H1 (cell line): ENCODE results near the gene PTBP3. TPM values are rescaled to one million over a fixed set of nuclear protein-coding genes. Genes with fewer than 3 reads are reported as not detected.
A peak's percentile ranks its signal among the peaks of the same experiment; 100 is the strongest.

Source experiments
- CTCF ChIA-PET: fragments of 300-600 bp; sonication (Branson Sonifier 250); formaldehyde crosslinking; loops from one replicate; lab custom pipeline; 2021; ENCODE audit not compliant: partially characterized antibody; lab: Charles Lee
- POLR2A ChIA-PET: fragments of 300-600 bp; sonication (Branson Sonifier 250); formaldehyde crosslinking; loops from one replicate; lab custom pipeline; 2021; ENCODE audit warnings: inconsistent platforms; ENCODE audit not compliant: partially characterized antibody; lab: Charles Lee
- DNase-seq, 2 experiments: peaks; one replicate each; pipeline versions ENCODE4 v3.0.0 to v3.0.0-alpha.2; 2010 to 2022; ENCODE audit warnings: low spot score in 2 of 2, low read depth in 1 of 2, mixed read lengths in 1 of 2
- FAIRE-seq: peaks from 2 replicates; lab custom pipeline; 2011; peaks lifted over from hg19 to GRCh38; lab: Jason Lieb, UNC
- H2AFZ ChIP-seq: 2 replicates; pipeline ENCODE4 v1.8.1; 2012; ENCODE audit warnings: low read length, inconsistent platforms
- H2AK5ac ChIP-seq: 2 replicates; pipeline ENCODE4 v1.6.1; 2013; ENCODE audit warnings: low read depth, low read length
- H2BK120ac ChIP-seq: replicated peaks from 2 replicates; pipeline ENCODE3; 2013; ENCODE audit warnings: low read depth, low read length, inconsistent platforms
- H2BK12ac ChIP-seq: 2 replicates; pipeline ENCODE4 v1.6.1; 2013; ENCODE audit warnings: low read depth, low read length
- H2BK15ac ChIP-seq: 2 replicates; pipeline ENCODE4 v1.6.1; 2013; ENCODE audit warnings: low read length
- H2BK20ac ChIP-seq: 2 replicates; pipeline ENCODE4 v1.6.1; 2013; ENCODE audit warnings: low read length
- H2BK5ac ChIP-seq: 2 replicates; pipeline ENCODE4 v1.6.1; 2013; ENCODE audit warnings: low read depth, low read length
- H3K14ac ChIP-seq: 2 replicates; pipeline ENCODE4 v1.6.1; 2013; ENCODE audit warnings: inconsistent platforms; ENCODE audit not compliant: insufficient read length
- H3K18ac ChIP-seq: 2 replicates; pipeline ENCODE4 v1.6.1; 2013; ENCODE audit warnings: low read length; ENCODE audit errors: extremely low read depth
- H3K23ac ChIP-seq: 2 replicates; pipeline ENCODE4 v1.6.1; 2013; ENCODE audit warnings: inconsistent platforms; ENCODE audit not compliant: insufficient read length
- H3K23me2 ChIP-seq: 2 replicates; pipeline ENCODE4 v1.6.1; 2013; ENCODE audit warnings: low read depth, low read length
- H3K27ac ChIP-seq: 2 replicates; pipeline ENCODE4 v1.6.1; 2011; ENCODE audit warnings: low read depth, low read length, inconsistent platforms
- H3K27me3 ChIP-seq, 4 experiments: replicated peaks in 1 of 4; 1 replicate in 1 of 4; 2 replicates in 3 of 4; pipeline versions ENCODE4 v1.6.1 to v1.8.1; 2011 to 2013; ENCODE audit warnings: low read length in 3 of 4, mild to moderate bottlenecking in 3 of 4, inconsistent platforms in 2 of 4, mixed read lengths in 2 of 4, moderate library complexity in 1 of 4; ENCODE audit not compliant: control insufficient read depth in 3 of 4, insufficient read depth in 3 of 4; ENCODE audit errors: extremely low read depth in 1 of 4
- H3K36me3 ChIP-seq, 4 experiments: 2 replicates each; pipeline versions ENCODE4 v1.6.1 to v1.8.1; 2011 to 2013; ENCODE audit warnings: mild to moderate bottlenecking in 4 of 4, low read length in 3 of 4, moderate library complexity in 2 of 4, control low read depth in 1 of 4, inconsistent platforms in 1 of 4; ENCODE audit not compliant: insufficient read depth in 4 of 4, control insufficient read depth in 2 of 4
- H3K4ac ChIP-seq: replicated peaks from 2 replicates; pipeline ENCODE3; 2013; ENCODE audit warnings: low read length, low read depth, mixed read lengths, inconsistent platforms; ENCODE audit not compliant: insufficient read length
- H3K4me1 ChIP-seq, 4 experiments: replicated peaks in 1 of 4; 1 replicate in 1 of 4; 2 replicates in 3 of 4; pipeline versions ENCODE4 v1.6.1 to v1.8.1; 2011 to 2013; ENCODE audit warnings: low read length in 3 of 4, inconsistent platforms in 2 of 4, mixed read lengths in 1 of 4; ENCODE audit not compliant: insufficient read depth in 4 of 4, control insufficient read depth in 3 of 4
- H3K4me2 ChIP-seq, 2 experiments: 2 replicates each; pipeline versions ENCODE4 v1.6.1 to v1.8.1; 2011 to 2013; ENCODE audit warnings: low read depth in 2 of 2, low read length in 2 of 2, control low read depth in 1 of 2, inconsistent platforms in 1 of 2, mild to moderate bottlenecking in 1 of 2; ENCODE audit not compliant: insufficient read depth in 1 of 2
- H3K4me3 ChIP-seq, 4 experiments: fragments of 200-600, 300-600 bp in 1 of 4; sonication (generic), shearing (Covaris generic), sonication (Bioruptor Twin) in 1 of 4; 2 replicates each; pipeline versions ENCODE4 v1.5.1 to v1.8.1; 2011 to 2016; ENCODE audit warnings: low read length in 4 of 4, low read depth in 3 of 4, control low read depth in 2 of 4, inconsistent platforms in 2 of 4, mild to moderate bottlenecking in 2 of 4, mixed read lengths in 1 of 4, moderate library complexity in 1 of 4; ENCODE audit not compliant: insufficient read depth in 2 of 4; ENCODE audit errors: extremely low read depth in 1 of 4
- H3K56ac ChIP-seq: replicated peaks from 2 replicates; pipeline ENCODE3; 2013; ENCODE audit warnings: low read depth, mild to moderate bottlenecking, mixed read lengths, low read length, inconsistent platforms; ENCODE audit not compliant: insufficient read length
- H3K79me1 ChIP-seq: 2 replicates; pipeline ENCODE4 v1.6.1; 2013; ENCODE audit warnings: low read depth, low read length, control low read depth
- H3K79me2 ChIP-seq, 2 experiments: 2 replicates each; pipeline versions ENCODE4 v1.6.1 to v1.8.1; 2012 to 2013; ENCODE audit warnings: low read length in 2 of 2, mild to moderate bottlenecking in 2 of 2, inconsistent platforms in 1 of 2; ENCODE audit not compliant: insufficient read depth in 2 of 2, control insufficient read depth in 1 of 2
- H3K9ac ChIP-seq, 4 experiments: replicated peaks in 1 of 4; 1 replicate in 1 of 4; 2 replicates in 3 of 4; pipeline versions ENCODE4 v1.6.1 to v1.8.1; 2011 to 2013; ENCODE audit warnings: low read depth in 3 of 4, low read length in 3 of 4, control low read depth in 2 of 4, mild to moderate bottlenecking in 2 of 4, moderate library complexity in 2 of 4, inconsistent platforms in 1 of 4; ENCODE audit errors: extremely low read depth in 1 of 4
- H3K9me3 ChIP-seq, 2 experiments: 2 replicates each; pipeline versions ENCODE4 v1.6.1 to v1.8.1; 2012 to 2013; ENCODE audit warnings: mild to moderate bottlenecking in 2 of 2, moderate library complexity in 2 of 2, control low read depth in 1 of 2, inconsistent platforms in 1 of 2, low read depth in 1 of 2, low read length in 1 of 2, mixed read lengths in 1 of 2; ENCODE audit not compliant: insufficient read depth in 2 of 2
- H4K20me1 ChIP-seq, 2 experiments: replicated peaks in 1 of 2; 2 replicates each; pipeline versions ENCODE3 to v1.8.1; 2011 to 2013; ENCODE audit warnings: inconsistent platforms in 2 of 2, low read length in 2 of 2, mild to moderate bottlenecking in 1 of 2; ENCODE audit not compliant: insufficient read depth in 2 of 2, control insufficient read depth in 1 of 2
- H4K5ac ChIP-seq: 2 replicates; pipeline ENCODE4 v1.6.1; 2013; ENCODE audit warnings: low read length, low read depth, mixed read lengths, inconsistent platforms; ENCODE audit not compliant: insufficient read length
- H4K8ac ChIP-seq: 2 replicates; pipeline ENCODE4 v1.8.0; 2013; ENCODE audit warnings: mild to moderate bottlenecking, moderate library complexity, low read length, inconsistent platforms; ENCODE audit not compliant: insufficient read depth; ENCODE audit errors: extremely low read depth
- H4K91ac ChIP-seq: replicated peaks from 2 replicates; pipeline ENCODE3; 2013; ENCODE audit warnings: low read length, mixed read lengths, inconsistent platforms; ENCODE audit not compliant: insufficient read length
- BACH1 ChIP-seq: IDR thresholded peaks from 2 replicates; pipeline ENCODE4 v1.6.1; 2012; ENCODE audit warnings: low read length, improper control_type of control experiment
- CBX8 ChIP-seq: fragments of 300-800, 300-1000 bp; sonication (generic); IDR thresholded peaks from 2 replicates; pipeline ENCODE4 v1.7.1; 2016; ENCODE audit warnings: low read depth, low read length, borderline replicate concordance
- CTBP2 ChIP-seq: IDR thresholded peaks from 2 replicates; pipeline ENCODE4 v1.7.0; 2011; ENCODE audit warnings: borderline replicate concordance, mild to moderate bottlenecking, moderate library complexity, mixed read lengths, low read length; ENCODE audit not compliant: insufficient read depth, insufficient read length
- EZH2 ChIP-seq: fragments of 200-600 bp; sonication (generic); IDR thresholded peaks from 2 replicates; pipeline ENCODE4 v1.7.1; 2012; ENCODE audit warnings: low read depth, mild to moderate bottlenecking, moderate library complexity, low read length, inconsistent platforms; ENCODE audit not compliant: severe bottlenecking
- HDAC2 ChIP-seq, 2 experiments: fragments of 300-600 bp in 1 of 2; sonication (generic) in 1 of 2; IDR thresholded peaks; 2 replicates each; pipeline ENCODE4 v1.6.1; 2011 to 2012; ENCODE audit warnings: low read depth in 2 of 2, low read length in 2 of 2, mild to moderate bottlenecking in 2 of 2, moderate library complexity in 2 of 2, borderline replicate concordance in 1 of 2, inconsistent platforms in 1 of 2
- PHF8 ChIP-seq: fragments of 200-600 bp; sonication (generic); conservative IDR thresholded peaks from 2 replicates; pipeline ENCODE4 v1.7.1; 2012; ENCODE audit warnings: low read depth, mild to moderate bottlenecking, inconsistent platforms, low read length, moderate library complexity
- POLR2A ChIP-seq, 2 experiments: IDR thresholded peaks; 1 replicate in 1 of 2; 2 replicates in 1 of 2; pipeline ENCODE4 v1.6.1; 2011; ENCODE audit warnings: low read depth in 2 of 2, low read length in 2 of 2, mild to moderate bottlenecking in 2 of 2; ENCODE audit errors: control extremely low read depth in 1 of 2
- RXRA ChIP-seq: IDR thresholded peaks from 2 replicates; pipeline ENCODE4 v1.6.1; 2011; ENCODE audit warnings: low read depth, mild to moderate bottlenecking, low read length, moderate library complexity; ENCODE audit not compliant: insufficient read depth
- TBP ChIP-seq: IDR thresholded peaks from 2 replicates; pipeline ENCODE4 v1.6.1; 2011; ENCODE audit warnings: low read depth, low read length, improper control_type of control experiment
- TEAD4 ChIP-seq: IDR thresholded peaks from 2 replicates; pipeline ENCODE4 v1.6.1; 2012; ENCODE audit warnings: low read depth, low read length, inconsistent platforms, mixed read lengths
- WGBS, 2 experiments: shearing (Covaris generic) in 1 of 2; methylation state at CpG; one replicate each; pipeline versions ENCODE4 v1.1.6 to v1.1.7; 2013 to 2015; ENCODE audit warnings: low lambda C conversion rate in 2 of 2, mixed read lengths in 2 of 2, inconsistent platforms in 1 of 2, low coverage in 1 of 2, missing lambda C conversion rate in 1 of 2; ENCODE audit not compliant: insufficient replicate concordance in 2 of 2, insufficient coverage in 1 of 2, insufficient read length in 1 of 2; ENCODE audit errors: extremely low coverage in 1 of 2, missing lambda C conversion rate in 1 of 2; 5-methylcytosine and 5-hydroxymethylcytosine counted together
- polyA plus RNA-seq, 7 experiments: library from polyadenylated mRNA; depleted of rRNA in 3 of 7; stranded (reverse) in 5 of 7; unstranded in 2 of 7; fragments of >200 nt in 5 of 7; fragments of 200-250 nt in 2 of 7; gene quantifications; 1 replicate in 5 of 7; 2 replicates in 1 of 7; 4 replicates in 1 of 7; pipeline versions ENCODE4 v1.2.1 to v1.2.3, GENCODE V29; 2011 to 2013; ENCODE audit warnings: missing spikeins in 2 of 7, mixed read lengths in 2 of 7
- total RNA-seq: library from RNA; stranded (reverse); fragmentation: NEBNext Ultra II Directional; extraction: Animal tissue kit (Norgen Biotek cat#: 25700); gene quantifications from 2 replicates; pipeline ENCODE4 v1.2.1, GENCODE V29; 2021
- TF ChIP-seq, protein P1 (sequence below): IDR thresholded peaks from 2 replicates; pipeline ENCODE4 v1.6.1; 2012; ENCODE audit warnings: inconsistent platforms

The PTBP3 gene
- total and polyA plus RNA-seq, 2 of the 8 experiments (the other 6 are each of a cell fraction or from before 2014, with no cell fraction given) = 51.0 to 124 TPM

DNA sequence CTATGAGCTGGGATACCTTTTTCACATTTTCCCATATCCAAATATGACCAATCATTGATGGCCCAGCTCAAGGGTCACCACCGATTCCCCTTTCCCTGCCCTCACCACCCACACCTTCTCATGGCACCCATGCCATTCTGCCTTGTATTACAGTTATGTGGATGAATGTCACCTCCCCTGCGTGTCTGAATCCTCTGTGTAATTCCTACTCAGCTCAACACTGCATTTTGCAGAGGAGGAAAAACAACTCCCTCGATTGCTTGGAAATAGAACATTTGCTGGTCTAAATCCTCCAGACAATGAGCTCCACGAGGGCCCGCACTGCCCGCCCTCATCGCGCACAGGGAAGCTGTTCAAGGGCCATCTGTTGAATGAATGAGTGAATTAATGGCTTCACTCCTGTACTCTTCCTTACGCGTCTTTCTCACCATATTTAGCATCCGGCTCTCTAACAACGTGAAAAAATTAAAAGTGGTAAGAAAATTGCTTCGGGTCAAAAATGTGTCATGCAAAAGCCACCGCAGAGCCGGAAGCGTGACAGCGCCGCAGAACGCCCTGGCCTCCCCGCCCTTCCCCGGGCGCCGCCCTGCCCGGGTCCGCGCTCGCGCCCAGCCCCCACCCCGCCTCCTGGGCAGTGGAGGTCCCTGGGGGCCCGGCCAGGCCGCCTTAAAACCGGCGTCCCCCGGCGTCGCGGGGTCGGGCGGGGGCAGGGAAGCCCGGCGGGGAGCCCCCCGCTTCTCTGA, 159.0 kb downstream of the PTBP3 start:
- Histone ChIP-seq H2BK20ac (0 out of 2 replicates have a peak overlapping the region, but pooled peaks have one; percentile 16), H3K23ac (no peak overlapping the region), H3K27me3 (peaks cover 0 to 35% (median 17%) of the 10 kb centered on the region in 4 experiments; a peak in 5 of 7 replicates), H3K9ac (peak overlapping the region in 2 of 4 experiments; percentile 7 to 57; a peak in 1 of 7 replicates), H2BK12ac (no peak overlapping the region), H2BK15ac (peak overlapping the region; percentile 83), H3K79me1 (no peaks in the 10 kb centered on the region), H2BK5ac (peak overlapping the region; percentile 27; the same call in 1 of the 2 replicates), H4K5ac (no peak overlapping the region), H3K27ac (no peak overlapping the region), H4K8ac (no peak overlapping the region), H3K23me2 (peaks cover 10% of the 10 kb centered on the region), H4K91ac (peak overlapping the region; percentile 36), H2AK5ac (no peak overlapping the region), H3K4me2 (peak overlapping the region; percentile 79 to 87), H3K36me3 (no peaks in the 10 kb centered on the region), H3K56ac (no peak overlapping the region), H3K9me3 (no peaks in the 10 kb centered on the region), H3K18ac (0 out of 2 replicates have a peak overlapping the region, but pooled peaks have one; percentile 3), H3K79me2 (no peaks in the 10 kb centered on the region), H3K4ac (peak overlapping the region; percentile 32), H2BK120ac (no peak overlapping the region), H4K20me1 (no peaks in the 10 kb centered on the region), H2AFZ (peak overlapping the region; percentile 67; the same call in 1 of the 2 replicates), H3K14ac (no peak overlapping the region), H3K4me1 (peaks cover 0 to 17% (median 6%) of the 10 kb centered on the region in 4 experiments; a peak in 5 of 7 replicates), H3K4me3 (peak overlapping the region; percentile 56 to 74 (median 72))
- ChIA-PET CTCF (interaction anchor here (1.0 to 3.7 kb wide), 5 partner anchors 25 to 89 kb away, joined by 3 to 14 read pairs (median 3); no protein-coding TSS in a partner anchor), POLR2A (interaction anchor here (0.7 to 1.4 kb wide), 4 partner anchors 14 to 192 kb away, joined by 3 to 4 read pairs (median 3); no protein-coding TSS in a partner anchor)
- DNase-seq (no peak), FAIRE-seq (no peak)
- WGBS, 2 experiments = 15% methylated on average over 26 of the region's 42 CpGs; no CpG with 5 or more reads in 1 of the 2 experiments
- TF ChIP-seq HDAC2 (IDR thresholded peaks at IDR 0.05; ENCODE audit: borderline replicate concordance in 1 of 2, low read depth in 2 of 2, low read length in 2 of 2) (no peak), RXRA (no peak), BACH1 (no peak), POLR2A (IDR thresholded peaks at IDR 0.05; ENCODE audit: control extremely low read depth in 1 of 2, low read depth in 2 of 2, low read length in 2 of 2) (no peak), TBP (no peak), TEAD4 (no peak), PHF8 (no peak; the same call in 1 of the 2 replicates), CTBP2 (no peak), CBX8 (no peak), EZH2 (peak; percentile 7)
- TF ChIP-seq, protein P1, sequence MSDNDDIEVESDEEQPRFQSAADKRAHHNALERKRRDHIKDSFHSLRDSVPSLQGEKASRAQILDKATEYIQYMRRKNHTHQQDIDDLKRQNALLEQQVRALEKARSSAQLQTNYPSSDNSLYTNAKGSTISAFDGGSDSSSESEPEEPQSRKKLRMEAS = peak; percentile 16; the same call in 1 of the 2 replicates
